ENCODE data around the gene AEN. TPM values are rescaled to one million over a fixed set of nuclear protein-coding genes. Genes with fewer than 3 reads are reported as not detected.

Gene AEN
- total RNA-seq, 1 donor from 2014 or later: 37.5 TPM

DNA sequence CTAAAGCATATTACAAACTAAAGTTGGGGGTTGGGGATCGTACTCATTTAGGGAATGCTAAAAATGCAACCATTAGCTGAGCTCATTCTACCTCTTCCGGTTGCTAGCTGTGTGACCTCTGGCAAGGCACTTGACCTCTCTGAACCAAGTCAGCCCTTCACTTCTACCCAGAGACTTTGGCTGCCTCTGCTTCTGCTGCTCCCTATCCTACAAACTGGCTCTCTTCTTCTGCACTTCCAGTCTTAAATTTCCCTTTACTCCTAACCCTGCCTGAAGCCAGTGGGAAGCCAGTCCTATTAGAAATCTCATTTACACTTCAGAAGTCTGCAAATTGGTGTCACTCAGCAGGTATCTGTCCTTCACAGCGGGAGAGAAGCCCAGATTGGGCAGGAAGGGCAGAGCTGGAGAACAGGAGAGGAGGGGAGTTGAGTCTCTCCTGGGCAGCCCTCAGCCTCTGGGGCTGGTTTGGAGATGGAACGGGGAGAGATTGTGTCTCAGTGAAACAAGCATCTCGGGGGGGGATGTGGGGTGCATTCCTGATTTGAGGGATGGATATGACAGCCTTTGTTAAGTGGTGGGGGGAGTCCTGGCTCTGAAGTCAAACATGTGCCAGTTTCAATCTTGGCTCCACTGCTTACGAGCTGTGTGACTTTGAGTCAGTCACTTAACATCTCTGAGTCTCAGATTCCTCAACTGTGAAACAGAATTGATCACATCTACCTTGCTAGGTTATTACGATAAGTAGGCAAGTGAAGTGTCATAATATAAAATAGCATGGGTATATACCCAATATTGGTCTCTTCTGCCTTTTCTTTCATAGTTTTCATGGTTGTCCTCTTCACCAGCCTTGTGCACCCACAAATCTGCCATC lies 7.8 kb upstream of the AEN start:
- DNase-seq (ENCODE audit: low read depth in 2 of 2): no peak

- no peak for DNase-seq (ENCODE audit: low read depth in 2 of 2)
These were observed 5.6 kb upstream of the AEN start for GRCh38 chr15:88615303-88616107.

DNA sequence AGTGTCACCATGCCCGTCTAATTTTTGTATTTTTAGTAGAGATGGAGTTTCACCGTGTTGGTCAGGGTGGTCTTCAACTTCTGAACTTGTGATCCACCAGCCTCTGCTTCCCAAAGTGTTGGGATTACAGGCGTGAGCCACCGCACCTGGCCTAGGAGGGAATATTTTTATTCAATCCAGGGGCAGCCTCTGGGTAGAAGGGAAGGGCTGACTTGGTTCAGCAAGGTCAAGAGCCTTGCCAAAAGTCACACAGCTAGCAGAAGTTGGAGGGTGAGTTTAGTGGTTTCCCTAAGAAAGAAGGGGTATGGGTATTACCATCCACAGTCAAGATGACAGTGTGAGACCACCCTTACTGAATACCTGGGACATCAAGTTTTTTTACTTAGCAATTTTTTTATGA lies 4.9 kb upstream of the AEN start:
- no peak for DNase-seq (ENCODE audit: low read depth in 2 of 2)

DNA sequence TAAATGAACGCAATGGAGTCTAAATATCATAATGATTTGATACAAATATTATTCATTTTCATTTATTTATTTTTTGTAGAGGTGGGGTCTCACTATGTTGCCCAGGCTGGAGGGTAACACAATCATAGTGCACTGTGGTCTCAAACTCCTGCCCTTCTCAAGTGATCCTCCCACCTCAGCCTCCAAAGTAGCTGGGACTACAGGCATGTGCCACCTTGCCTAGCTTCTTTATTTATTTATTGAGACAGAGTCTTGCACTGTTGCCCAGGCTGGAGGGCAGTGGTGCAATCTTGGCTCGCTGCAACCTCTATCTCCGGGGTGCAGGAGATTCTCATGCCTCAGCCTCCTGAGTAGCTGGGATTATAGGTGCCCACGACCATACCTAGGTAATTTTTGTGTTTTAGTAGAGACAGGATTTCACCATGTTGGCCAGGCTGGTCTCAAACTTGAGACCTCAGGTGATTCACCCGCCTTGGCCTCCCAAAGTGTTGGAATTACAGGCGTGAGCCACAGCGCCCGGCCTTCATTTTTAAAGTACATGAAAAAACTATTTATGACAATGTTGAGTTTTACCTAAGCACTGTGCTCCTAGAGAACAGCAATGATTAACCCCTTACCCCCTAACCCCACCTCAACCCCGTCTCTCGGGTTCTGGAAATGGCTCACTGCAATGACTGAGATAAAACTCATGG lies 4.0 kb upstream of the AEN start:
- DNase-seq (ENCODE audit: low read depth in 2 of 2): no peak

- no peak for DNase-seq (ENCODE audit: low read depth in 2 of 2)
These were observed 3.4 kb upstream of the AEN start for GRCh38 chr15:88617790-88618189.

DNA sequence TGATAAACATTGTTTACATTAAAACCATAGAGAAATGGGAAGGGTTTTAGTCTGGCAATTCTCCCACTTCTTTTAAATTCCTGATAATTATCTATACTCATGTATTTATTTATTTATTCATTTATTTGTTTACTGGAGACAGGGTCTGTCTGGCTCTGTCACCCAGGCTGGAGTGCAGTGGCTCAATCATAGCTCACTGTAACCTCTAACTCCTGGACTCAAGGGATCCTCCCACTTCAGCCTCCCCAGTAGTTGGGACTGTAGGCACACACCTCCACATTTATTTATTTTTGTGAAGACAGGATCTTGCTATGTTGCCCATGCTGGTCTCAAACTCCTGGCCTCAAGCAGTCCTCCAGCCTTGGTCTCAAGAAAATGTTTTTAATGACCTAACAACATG lies 2.5 kb upstream of the AEN start:
- no peak for DNase-seq (ENCODE audit: low read depth in 2 of 2)

DNA sequence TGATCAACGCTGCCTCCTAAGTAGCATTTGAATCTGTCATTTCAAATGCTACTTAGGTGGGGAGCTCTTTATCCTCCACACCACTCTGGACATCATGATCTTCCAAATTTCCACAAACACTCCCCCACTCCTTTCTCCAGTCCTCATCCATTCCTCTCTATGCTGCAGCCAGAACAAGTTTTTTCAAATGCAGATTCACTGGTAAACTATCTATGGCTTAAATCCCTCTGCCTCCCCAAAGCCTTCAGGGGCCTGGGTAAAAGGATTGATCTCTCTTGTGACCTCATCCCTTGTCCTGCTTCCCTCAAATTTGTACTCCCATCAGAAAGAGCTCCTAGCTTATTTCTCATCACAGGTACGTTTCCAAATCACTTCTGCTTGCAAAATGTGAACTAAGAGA lies 1.3 kb upstream of the AEN start:
- DNase-seq (ENCODE audit: low read depth in 2 of 2): no peak

GRCh38 chr15:88621789-88622604 lies 857 bp downstream of the AEN start:
- peak; percentile 46 to 73 for DNase-seq (ENCODE audit: low read depth in 2 of 2)

DNA sequence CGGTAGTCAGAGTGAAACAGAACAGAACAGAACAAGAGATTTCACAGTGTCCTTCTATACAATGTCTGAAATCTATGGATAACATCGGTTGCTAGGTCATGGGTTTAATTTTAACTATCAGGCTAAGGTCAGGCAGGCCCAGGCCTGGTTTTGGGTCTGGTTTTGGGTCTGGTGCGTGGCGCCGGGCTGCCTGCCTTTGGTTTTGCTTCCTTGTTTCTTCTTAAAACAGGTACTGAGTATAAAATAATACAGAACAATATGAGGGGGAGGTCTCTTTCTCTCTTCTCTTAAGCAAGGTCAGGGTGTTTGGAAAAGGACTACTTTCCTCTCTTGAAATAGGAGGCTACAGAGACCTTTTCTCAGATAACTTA lies 1.4 kb downstream of the AEN start:
- no peak for DNase-seq (ENCODE audit: low read depth in 2 of 2)

DNA sequence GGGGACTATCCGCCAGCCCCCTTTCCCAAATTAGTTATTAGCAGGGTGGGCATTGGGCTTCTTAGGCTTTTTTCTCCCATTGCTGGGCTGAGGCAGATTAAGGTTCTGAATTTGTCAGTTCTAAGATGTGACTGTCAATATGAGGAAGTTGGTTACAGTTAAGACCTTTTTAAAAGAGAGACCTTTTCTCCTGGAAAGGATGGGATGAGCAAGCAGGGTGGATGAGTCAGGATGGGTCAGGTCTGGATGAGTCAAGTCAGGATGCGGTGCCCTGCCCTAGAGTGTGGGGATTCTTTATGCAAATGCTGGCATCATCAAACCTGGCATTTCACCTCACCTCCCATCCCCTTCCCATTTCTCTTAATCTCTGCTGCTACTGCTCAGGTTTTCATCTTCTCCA lies 1.9 kb downstream of the AEN start:
- peak; percentile 47 to 90 for DNase-seq (ENCODE audit: low read depth in 2 of 2)

DNA sequence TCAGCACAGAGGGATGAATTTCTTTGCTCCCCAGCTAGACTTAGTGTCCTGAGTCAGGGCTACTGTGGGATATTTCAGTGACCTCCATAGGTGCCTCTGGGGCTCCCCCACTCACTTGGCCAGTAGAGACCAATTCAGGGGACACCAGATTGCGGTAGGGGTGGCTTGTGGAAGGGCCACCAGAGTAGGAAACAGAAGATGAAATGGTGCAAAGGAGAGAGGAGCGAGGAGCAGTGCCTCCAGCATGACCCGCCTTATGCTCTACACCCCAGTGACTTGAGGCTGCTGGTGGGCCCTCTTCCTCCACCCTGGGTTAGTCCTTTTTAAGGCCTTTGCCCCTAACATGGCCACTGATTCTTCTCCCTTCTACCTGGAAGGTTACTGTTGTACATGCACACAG lies 2.5 kb downstream of the AEN start:
- no peak for DNase-seq (ENCODE audit: low read depth in 2 of 2)

DNA sequence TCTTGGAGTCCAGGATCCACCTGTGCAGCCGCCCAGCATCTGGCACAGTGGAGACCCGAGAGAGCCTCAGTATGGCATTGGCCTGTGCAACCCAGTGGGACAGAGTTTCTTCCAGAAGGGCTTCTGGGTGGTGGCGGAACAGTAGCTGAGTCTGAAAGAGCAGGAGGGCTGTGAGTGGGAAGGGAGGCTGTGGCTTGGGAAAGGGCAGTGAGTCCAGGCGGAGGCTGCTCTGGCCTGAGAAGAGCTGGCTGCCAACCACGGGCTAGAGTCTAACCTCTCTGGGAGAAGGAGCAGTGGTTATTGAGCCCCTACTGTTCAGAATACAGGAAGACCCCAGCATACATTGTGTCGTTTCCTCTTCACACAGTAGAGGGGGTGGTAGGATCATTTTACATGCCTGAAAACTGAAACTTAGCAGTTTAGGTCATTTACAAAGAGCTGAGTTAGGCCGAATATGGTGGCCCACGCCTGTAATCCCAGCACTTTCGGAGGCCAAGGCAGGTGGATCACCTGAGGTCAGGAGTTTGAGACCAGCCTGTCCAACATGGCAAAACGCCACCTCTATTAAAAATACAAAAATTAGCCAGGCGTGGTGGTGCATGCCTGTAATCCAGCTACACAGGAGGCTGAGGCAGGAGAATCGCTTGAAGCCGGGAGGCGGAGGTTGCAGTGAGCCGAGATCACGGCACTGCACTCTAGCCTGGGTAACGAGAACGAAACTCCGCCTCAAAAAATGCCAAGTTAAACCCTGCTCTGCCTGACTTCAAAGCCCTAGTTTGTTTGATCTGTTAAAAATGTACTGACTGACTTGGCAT lies 3.2 kb downstream of the AEN start:
- peak; percentile 74 to 85 for DNase-seq (ENCODE audit: low read depth in 2 of 2)

GRCh38 chr15:88624971-88625490 lies 3.9 kb downstream of the AEN start:
- DNase-seq (ENCODE audit: low read depth in 2 of 2): no peak

- no peak for DNase-seq (ENCODE audit: low read depth in 2 of 2)
These were observed 5.0 kb downstream of the AEN start for GRCh38 chr15:88625943-88626741.

DNA sequence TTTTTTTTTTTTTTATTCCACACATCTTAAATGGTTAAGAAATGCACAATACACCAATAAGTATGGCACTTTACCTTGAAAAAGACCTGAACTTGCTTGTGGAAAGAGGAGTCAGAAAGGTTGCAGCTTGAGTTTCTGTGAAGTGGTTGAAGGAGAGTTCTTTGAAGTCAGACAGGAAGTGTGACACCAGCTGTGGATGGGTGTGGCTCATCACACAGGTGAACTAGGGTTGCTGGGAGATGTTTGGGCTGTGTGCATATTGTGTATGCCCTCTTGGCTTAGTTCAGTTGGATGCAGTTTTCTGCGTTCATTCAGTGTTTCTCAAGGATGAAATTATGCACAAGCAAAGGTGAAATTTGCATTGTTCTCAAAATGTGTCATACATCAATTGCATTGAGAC lies 6.3 kb downstream of the AEN start:
- DNase-seq (ENCODE audit: low read depth in 2 of 2): no peak

DNA sequence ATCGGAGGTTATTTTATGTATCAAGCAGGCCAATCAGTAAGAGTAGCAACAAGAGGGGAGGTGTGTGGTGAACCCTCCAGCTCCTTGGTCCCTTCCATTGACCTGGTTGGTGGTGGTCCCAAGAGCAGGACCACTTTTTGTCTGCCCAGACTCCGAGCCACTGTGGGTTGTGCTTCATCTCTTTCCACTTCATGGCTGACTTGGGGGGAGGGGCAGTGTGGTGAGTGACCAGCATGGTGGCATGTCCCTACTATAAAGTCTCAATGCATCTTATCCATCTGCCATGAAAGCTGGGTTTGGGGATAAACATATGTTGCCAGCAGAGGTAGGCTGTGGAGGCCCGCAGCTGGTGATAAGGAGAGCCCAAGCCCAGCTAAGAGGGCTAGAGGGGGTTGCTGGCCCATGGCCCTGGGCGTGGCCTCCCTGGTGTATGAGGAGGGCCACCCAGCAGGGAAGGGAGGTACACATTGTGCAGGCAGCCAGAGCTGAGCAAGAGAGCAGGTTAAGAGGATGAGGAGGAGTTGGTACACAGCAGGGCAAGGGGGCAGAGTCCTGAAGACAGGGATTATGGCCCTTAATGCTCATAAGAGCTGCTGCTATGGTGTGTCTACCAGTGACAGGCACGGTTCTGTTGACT lies 7.0 kb downstream of the AEN start:
- no peak for DNase-seq (ENCODE audit: low read depth in 2 of 2)

DNA sequence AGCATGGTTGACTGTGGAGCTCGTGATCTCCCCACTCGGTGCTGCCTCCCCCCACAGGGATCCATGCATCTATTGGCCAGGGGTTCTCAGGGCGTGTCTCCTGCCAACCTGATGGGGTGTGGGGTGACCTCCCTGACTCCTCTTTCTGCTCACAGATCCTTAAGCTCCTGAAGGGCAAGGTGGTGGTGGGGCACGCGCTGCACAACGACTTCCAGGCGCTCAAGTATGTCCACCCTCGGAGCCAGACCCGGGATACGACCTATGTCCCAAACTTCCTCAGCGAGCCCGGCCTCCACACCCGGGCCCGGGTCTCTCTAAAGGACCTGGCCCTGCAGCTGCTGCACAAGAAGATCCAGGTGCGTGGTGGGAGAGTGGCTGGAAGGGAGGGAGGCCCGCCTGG lies 7.9 kb downstream of the AEN start:
- DNase-seq (ENCODE audit: low read depth in 2 of 2): no peak

DNA sequence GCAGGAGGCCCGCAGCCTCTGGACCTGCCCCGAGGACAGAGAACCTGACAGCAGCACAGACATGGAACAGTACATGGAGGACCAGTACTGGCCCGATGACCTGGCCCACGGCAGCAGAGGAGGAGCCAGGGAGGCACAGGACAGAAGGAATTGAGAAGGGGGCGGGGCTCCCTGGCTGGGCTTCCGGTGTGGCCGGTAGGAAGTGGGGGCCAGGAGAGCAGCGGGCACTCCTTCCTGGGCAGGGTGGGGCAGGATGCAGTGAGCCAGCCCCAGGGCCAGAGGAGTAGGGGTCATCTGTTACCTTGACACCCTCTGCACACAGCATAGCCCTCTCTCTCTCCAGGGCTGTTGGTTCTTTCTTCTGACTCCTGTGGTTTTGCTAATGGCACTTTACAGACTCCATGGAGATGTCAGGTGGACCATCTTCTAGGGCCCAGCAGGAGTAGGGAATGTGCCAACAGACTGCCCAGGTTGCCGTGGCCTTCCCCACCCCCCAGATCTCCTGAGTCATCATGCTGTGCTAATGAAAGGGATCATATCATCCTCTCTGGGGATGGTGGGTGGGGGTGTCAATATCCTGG lies 9.1 kb downstream of the AEN start:
- peak; percentile 71 to 84 for DNase-seq (ENCODE audit: low read depth in 2 of 2)

Measured in lung microvascular endothelial cell (primary cell).